IMR-90 (cell line): Measurements from ENCODE around the gene MYL11.

ENCODE experiments used
- CTCF ChIP-seq: conservative IDR thresholded peaks from 2 replicates; pipeline ENCODE4 v1.5.1; 2012; ENCODE audit warnings: mild to moderate bottlenecking, low read depth, low read length, improper control_type of control experiment
- MAFK ChIP-seq: IDR thresholded peaks from 2 replicates; pipeline ENCODE4 v1.6.1; 2012; ENCODE audit warnings: low read depth, low read length, improper control_type of control experiment

GRCh38 chr16:30367349-30368009 is 7.1 kb upstream of the MYL11 start:
- TF ChIP-seq CTCF (no peak), MAFK (no peak)
